Central memory CD8-positive, alpha-beta T cell (primary cell): Measurements from ENCODE around the gene STK24.
A peak's percentile ranks its signal among the peaks of the same experiment; 100 is the strongest.

Source experiments
- ATAC-seq: fragments of 150-1000 bp; cut with Tn5 transposase; replicated peaks from 2 replicates; pipeline ENCODE4 v1.10.0; 2022; ENCODE audit warnings: mild to moderate bottlenecking, moderate FRiP score, moderate number of reproducible peaks; ENCODE audit not compliant: poor library complexity, severe bottlenecking; ENCODE audit errors: extremely low read depth
- DNase-seq, 2 donors: peaks; one replicate each; pipeline ENCODE4 v3.0.0; 2021; ENCODE audit warnings: low spot score in 2 of 2
- H3K27ac Mint-ChIP-seq: one replicate; pipeline ENCODE4 v1.8.0; 2022; ENCODE audit warnings: low read depth, mild to moderate bottlenecking, moderate library complexity, mixed read lengths
- H3K27me3 Mint-ChIP-seq: one replicate; pipeline ENCODE4 v1.8.0; 2022; ENCODE audit warnings: mixed read lengths
- H3K36me3 Mint-ChIP-seq: one replicate; pipeline ENCODE4 v1.8.0; 2022; ENCODE audit warnings: mild to moderate bottlenecking, moderate library complexity, mixed read lengths; ENCODE audit not compliant: insufficient read depth
- H3K4me1 Mint-ChIP-seq: one replicate; pipeline ENCODE4 v1.8.0; 2022; ENCODE audit warnings: mixed read lengths
- H3K4me3 Mint-ChIP-seq: one replicate; pipeline ENCODE4 v1.8.0; 2022; ENCODE audit warnings: mild to moderate bottlenecking, moderate library complexity, mixed read lengths
- H3K9me3 Mint-ChIP-seq: one replicate; pipeline ENCODE4 v1.8.0; 2022; ENCODE audit warnings: mixed read lengths

The STK24 gene

GRCh38 chr13:98508280-98508679 is 68.6 kb downstream of the STK24 start:
- H3K9me3 Mint-ChIP-seq = no peaks in the 10 kb centered on the region
- peaks cover 84% of the 10 kb centered on the region for H3K4me1 Mint-ChIP-seq
- DNase-seq = no peak
- no peaks in the 10 kb centered on the region for H3K27me3 Mint-ChIP-seq
- H3K4me3 Mint-ChIP-seq = no peak overlapping the region
- no peak overlapping the region for H3K27ac Mint-ChIP-seq
- H3K36me3 Mint-ChIP-seq = peaks cover 13% of the 10 kb centered on the region
- no peak for ATAC-seq

GRCh38 chr13:98507282-98507797 is 69.6 kb downstream of the STK24 start:
- H3K27me3 Mint-ChIP-seq = no peaks in the 10 kb centered on the region
- peaks cover 13% of the 10 kb centered on the region for H3K36me3 Mint-ChIP-seq
- DNase-seq (no peak), ATAC-seq (no peak)
- no peaks in the 10 kb centered on the region for H3K9me3 Mint-ChIP-seq
- H3K27ac Mint-ChIP-seq = no peak overlapping the region
- peaks cover 84% of the 10 kb centered on the region for H3K4me1 Mint-ChIP-seq
- no peak overlapping the region for H3K4me3 Mint-ChIP-seq

- no peak overlapping the region for H3K4me3 Mint-ChIP-seq
- peaks cover 85% of the 10 kb centered on the region for H3K4me1 Mint-ChIP-seq
- peaks cover 11% of the 10 kb centered on the region for H3K36me3 Mint-ChIP-seq
- no peaks in the 10 kb centered on the region for H3K9me3 Mint-ChIP-seq
- ATAC-seq = no peak
- no peaks in the 10 kb centered on the region for H3K27me3 Mint-ChIP-seq
- no peak for DNase-seq
- H3K27ac Mint-ChIP-seq = no peak overlapping the region
These were observed 70.1 kb downstream of the STK24 start for GRCh38 chr13:98506728-98507230.

- no peaks in the 10 kb centered on the region for H3K9me3 Mint-ChIP-seq
- H3K4me1 Mint-ChIP-seq = peaks cover 89% of the 10 kb centered on the region
- ATAC-seq (no peak), DNase-seq (no peak)
- H3K27ac Mint-ChIP-seq = no peak overlapping the region
- peaks cover 11% of the 10 kb centered on the region for H3K36me3 Mint-ChIP-seq
- no peak overlapping the region for H3K4me3 Mint-ChIP-seq
- H3K27me3 Mint-ChIP-seq = no peaks in the 10 kb centered on the region
These were observed 70.6 kb downstream of the STK24 start for GRCh38 chr13:98506322-98506721.

GRCh38 chr13:98505217-98505616 is 71.7 kb downstream of the STK24 start:
- no peaks in the 10 kb centered on the region for H3K9me3 Mint-ChIP-seq
- H3K27ac Mint-ChIP-seq = peak overlapping the region; percentile 63
- ATAC-seq (no peak), DNase-seq (no peak)
- peaks cover 14% of the 10 kb centered on the region for H3K36me3 Mint-ChIP-seq
- no peaks in the 10 kb centered on the region for H3K27me3 Mint-ChIP-seq
- peaks cover 90% of the 10 kb centered on the region for H3K4me1 Mint-ChIP-seq
- H3K4me3 Mint-ChIP-seq = peak overlapping the region; percentile 38

- Mint-ChIP-seq H3K9me3 (no peaks in the 10 kb centered on the region), H3K4me1 (peaks cover 85% of the 10 kb centered on the region), H3K27ac (peak overlapping the region; percentile 46), H3K36me3 (peaks cover 15% of the 10 kb centered on the region), H3K4me3 (peak overlapping the region; percentile 9), H3K27me3 (no peaks in the 10 kb centered on the region)
- ATAC-seq (peak; percentile 80), DNase-seq (peak in 1 of 2 donors; percentile 25)
These were observed 72.4 kb downstream of the STK24 start for GRCh38 chr13:98504371-98504963.

- H3K9me3 Mint-ChIP-seq = no peaks in the 10 kb centered on the region
- DNase-seq (no peak), ATAC-seq (no peak)
- H3K27me3 Mint-ChIP-seq = no peaks in the 10 kb centered on the region
- peaks cover 83% of the 10 kb centered on the region for H3K4me1 Mint-ChIP-seq
- peaks cover 17% of the 10 kb centered on the region for H3K36me3 Mint-ChIP-seq
- no peak overlapping the region for H3K27ac Mint-ChIP-seq
- H3K4me3 Mint-ChIP-seq = peak overlapping the region; percentile 9
These were observed 72.9 kb downstream of the STK24 start for GRCh38 chr13:98504029-98504351.

GRCh38 chr13:98503175-98504028 is 73.5 kb downstream of the STK24 start:
- no peak overlapping the region for H3K4me3 Mint-ChIP-seq
- H3K36me3 Mint-ChIP-seq = peaks cover 19% of the 10 kb centered on the region
- no peaks in the 10 kb centered on the region for H3K9me3 Mint-ChIP-seq
- no peak overlapping the region for H3K27ac Mint-ChIP-seq
- ATAC-seq (no peak), DNase-seq (no peak)
- peaks cover 80% of the 10 kb centered on the region for H3K4me1 Mint-ChIP-seq
- H3K27me3 Mint-ChIP-seq = no peaks in the 10 kb centered on the region

- Mint-ChIP-seq H3K4me3 (no peak overlapping the region), H3K27me3 (no peaks in the 10 kb centered on the region), H3K4me1 (peaks cover 81% of the 10 kb centered on the region), H3K27ac (no peak overlapping the region), H3K36me3 (peaks cover 26% of the 10 kb centered on the region), H3K9me3 (no peaks in the 10 kb centered on the region)
- ATAC-seq = no peak
- DNase-seq = no peak
These were observed 75.9 kb downstream of the STK24 start for GRCh38 chr13:98500963-98501421.

- no peak for DNase-seq
- Mint-ChIP-seq H3K4me3 (no peak overlapping the region), H3K27me3 (no peaks in the 10 kb centered on the region), H3K36me3 (peaks cover 22% of the 10 kb centered on the region), H3K27ac (peak overlapping the region; percentile 82), H3K9me3 (no peaks in the 10 kb centered on the region), H3K4me1 (peaks cover 66% of the 10 kb centered on the region)
- no peak for ATAC-seq
These were observed 79.9 kb downstream of the STK24 start for GRCh38 chr13:98496966-98497365.

- Mint-ChIP-seq H3K27ac (no peak overlapping the region), H3K4me3 (no peak overlapping the region), H3K4me1 (peaks cover 65% of the 10 kb centered on the region), H3K36me3 (peaks cover 23% of the 10 kb centered on the region), H3K27me3 (no peaks in the 10 kb centered on the region), H3K9me3 (no peaks in the 10 kb centered on the region)
- ATAC-seq (no peak), DNase-seq (no peak)
These were observed 80.5 kb downstream of the STK24 start for GRCh38 chr13:98496479-98496791.

- Mint-ChIP-seq H3K27ac (peak overlapping the region; percentile 61), H3K36me3 (peaks cover 25% of the 10 kb centered on the region), H3K9me3 (no peaks in the 10 kb centered on the region), H3K27me3 (no peaks in the 10 kb centered on the region), H3K4me3 (no peak overlapping the region), H3K4me1 (peaks cover 67% of the 10 kb centered on the region)
- DNase-seq (no peak), ATAC-seq (no peak)
These were observed 81.1 kb downstream of the STK24 start for GRCh38 chr13:98495627-98496478.
